AG04449 (cell line): ENCODE measurements around the gene MYMK.

Source experiments
- CTCF ChIA-PET: fragments of 350-600 bp; formaldehyde crosslinking; extraction: SDS; loops from one replicate; lab custom pipeline; 2021; ENCODE audit warnings: antibody characterized with exemption; lab: Yijun Ruan, JAX
- POLR2A ChIA-PET: fragments of 400-600, 350-600 bp; formaldehyde crosslinking; extraction: SDS; loops from one replicate; lab custom pipeline; 2020; ENCODE audit warnings: antibody characterized with exemption, inconsistent platforms; lab: Yijun Ruan, JAX
- DNase-seq: peaks from one replicate; pipeline ENCODE4 v3.0.0-alpha.2; 2010; ENCODE audit warnings: low read depth, low spot score
- H3K4me3 ChIP-seq: 2 replicates; pipeline ENCODE4 v1.5.1; 2011; ENCODE audit warnings: low read depth, mild to moderate bottlenecking, control low read depth, low read length
- CTCF ChIP-seq: IDR thresholded peaks from one replicate; pipeline ENCODE4 v1.5.1; 2011; ENCODE audit warnings: mild to moderate bottlenecking, moderate library complexity, low read length, control low read depth, inconsistent platforms; ENCODE audit not compliant: insufficient read depth; ENCODE audit errors: missing control alignments

Gene MYMK

GRCh38 chr9:133495327-133496293 is 29.1 kb downstream of the MYMK start:
- POLR2A ChIA-PET = no interaction called here
- no peak overlapping the region for H3K4me3 ChIP-seq
- TF ChIP-seq CTCF = no peak
- CTCF ChIA-PET = interaction anchor here (1.0 to 2.6 kb wide), 3 partner anchors 9 to 309 kb away, joined by 3 to 22 read pairs (median 5); no protein-coding TSS in a partner anchor
- DNase-seq = no peak

GRCh38 chr9:133494636-133495326 is 30.0 kb downstream of the MYMK start:
- ChIA-PET CTCF (interaction anchor here (1.4 to 2.6 kb wide), 2 partner anchors 8 to 10 kb away, joined by 5 to 22 read pairs; no protein-coding TSS in a partner anchor), POLR2A (interaction anchor here (0.6 kb wide), 1 partner anchor 464 kb away, joined by 3 read pairs; the partner anchor contains the start of gene GTF3C5)
- no peak overlapping the region for H3K4me3 ChIP-seq
- DNase-seq = no peak
- TF ChIP-seq CTCF = no peak

- ChIA-PET POLR2A (interaction anchor here (0.6 kb wide), 1 partner anchor 463 kb away, joined by 3 read pairs; the partner anchor contains the start of gene GTF3C5), CTCF (interaction anchor here (1.4 to 2.6 kb wide), 2 partner anchors 7 to 9 kb away, joined by 5 to 22 read pairs; no protein-coding TSS in a partner anchor)
- no peak overlapping the region for H3K4me3 ChIP-seq
- DNase-seq = no peak
- TF ChIP-seq CTCF = no peak
Measured at GRCh38 chr9:133493845-133494540, 30.8 kb downstream of the MYMK start.

GRCh38 chr9:133493428-133493827 is 31.3 kb downstream of the MYMK start:
- DNase-seq = no peak
- TF ChIP-seq CTCF = no peak
- ChIA-PET CTCF (no interaction called here), POLR2A (no interaction called here)
- no peak overlapping the region for H3K4me3 ChIP-seq

GRCh38 chr9:133492061-133493021 is 32.4 kb downstream of the MYMK start:
- H3K4me3 ChIP-seq = no peak overlapping the region
- TF ChIP-seq CTCF = no peak
- no peak for DNase-seq
- POLR2A ChIA-PET = no interaction called here
- CTCF ChIA-PET = interaction anchor here (0.6 kb wide), 1 partner anchor 250 kb away, joined by 3 read pairs; no protein-coding TSS in a partner anchor
